B cell (primary cell): ENCODE measurements around the gene BCDIN3D.

Experiments
- CTCF ChIP-seq: fragments of 200-600 bp; IDR thresholded peaks from one replicate; pipeline ENCODE4 v1.8.0; 2022; ENCODE audit warnings: antibody characterized with exemption, mild to moderate bottlenecking
- EZH2 ChIP-seq: IDR thresholded peaks from 2 replicates; pipeline ENCODE4 v1.6.1; 2012; ENCODE audit warnings: borderline replicate concordance, low read depth, mild to moderate bottlenecking, moderate library complexity, low read length; ENCODE audit not compliant: insufficient read depth, poor library complexity, severe bottlenecking

GRCh38 chr12:49882851-49883464 lies 40.1 kb upstream of the BCDIN3D start:
- no peak for TF ChIP-seq CTCF
- no peak for TF ChIP-seq EZH2
